HG03469 (cell line): ENCODE data around the gene HSPB8.

Experiments used
- ATAC-seq: cut with Tn5 transposase; IDR thresholded peaks from one replicate; pipeline ENCODE4 v1.9.1; 2021; ENCODE audit warnings: mild to moderate bottlenecking, moderate library complexity, moderate number of reproducible peaks; ENCODE audit not compliant: unreplicated experiment

The HSPB8 gene

GRCh38 chr12:119178544-119179334 is at the start of gene HSPB8:
Gene HSPB8 (plus strand): TSS chr12:119178931. CDS start chr12:119179313, 382 bp downstream.
- ATAC-seq = no peak

GRCh38 chr12:119129827-119130434 is 48.8 kb upstream of the HSPB8 start:
- no peak for ATAC-seq

- ATAC-seq = no peak
Observed at GRCh38 chr12:119130523-119130922, 48.2 kb upstream of the HSPB8 start.

GRCh38 chr12:119134284-119135072 is 44.3 kb upstream of the HSPB8 start:
- ATAC-seq = no peak

- no peak for ATAC-seq
Observed at GRCh38 chr12:119136811-119137410, 41.8 kb upstream of the HSPB8 start.

- no peak for ATAC-seq
Observed at GRCh38 chr12:119139448-119139847, 39.3 kb upstream of the HSPB8 start.

GRCh38 chr12:119145367-119145766 is 33.4 kb upstream of the HSPB8 start:
- no peak for ATAC-seq

GRCh38 chr12:119147847-119148448 is 30.8 kb upstream of the HSPB8 start:
- no peak for ATAC-seq

GRCh38 chr12:119149270-119149669 is 29.5 kb upstream of the HSPB8 start:
- no peak for ATAC-seq

GRCh38 chr12:119151445-119152026 is 27.2 kb upstream of the HSPB8 start:
- no peak for ATAC-seq

GRCh38 chr12:119153477-119154434 is 25.0 kb upstream of the HSPB8 start:
- no peak for ATAC-seq

GRCh38 chr12:119154435-119154818 is 24.3 kb upstream of the HSPB8 start:
- ATAC-seq = no peak

GRCh38 chr12:119156401-119157044 is 22.2 kb upstream of the HSPB8 start:
- no peak for ATAC-seq

- no peak for ATAC-seq
Observed at GRCh38 chr12:119157528-119157927, 21.2 kb upstream of the HSPB8 start.

- ATAC-seq = no peak
Observed at GRCh38 chr12:119157978-119158377, 20.8 kb upstream of the HSPB8 start.

- no peak for ATAC-seq
Observed at GRCh38 chr12:119158402-119158801, 20.3 kb upstream of the HSPB8 start.

- ATAC-seq = no peak
Observed at GRCh38 chr12:119159844-119160243, 18.9 kb upstream of the HSPB8 start.

- ATAC-seq = no peak
Observed at GRCh38 chr12:119167902-119168301, 10.8 kb upstream of the HSPB8 start.

GRCh38 chr12:119168721-119169120 is 10.0 kb upstream of the HSPB8 start:
- no peak for ATAC-seq
